Measurements from ENCODE around the gene RNF208. TPM values are rescaled to one million over a fixed set of nuclear protein-coding genes. Genes with fewer than 3 reads are reported as not detected.

The RNF208 gene
- total and polyA plus RNA-seq, 2 donors (not counting 1 experiment from before 2014, with no cell fraction given) = 1.1 to 1.4 TPM

GRCh38 chr9:137256362-137256761 is 34.3 kb upstream of the RNF208 start:
- Mint-ChIP-seq H3K4me3 (peak overlapping the region; percentile 86), H3K27ac (peak overlapping the region; percentile 50), H3K4me1 (peaks cover 25% of the 10 kb centered on the region), H3K9me3 (ENCODE audit: insufficient read depth) (no peaks in the 10 kb centered on the region), H3K27me3 (no peaks in the 10 kb centered on the region)
- intact Hi-C loops (cut with micrococcal nuclease) = no loop called here
- Histone ChIP-seq H3K9me3 (ENCODE audit: control extremely low read depth in 1 of 3, control insufficient read depth in 2 of 3, insufficient read depth in 1 of 3, low read length in 2 of 3) (no peaks in the 10 kb centered on the region), H3K27me3 (replicated peaks in 1 of 4; ENCODE audit: control extremely low read depth in 1 of 4, control insufficient read depth in 3 of 4, insufficient read depth in 4 of 4, low read length in 3 of 4) (no peaks in the 10 kb centered on the region), H4K20me1 (ENCODE audit: control insufficient read depth, insufficient read depth, low read length, poor library complexity, severe bottlenecking) (peaks cover 18% of the 10 kb centered on the region), H3K27ac (ENCODE audit: low read length in 2 of 2) (no peak overlapping the region), H3K4me2 (replicated peaks; ENCODE audit: low read depth, low read length, poor library complexity, severe bottlenecking) (peak overlapping the region; percentile 92), H3K4me1 (ENCODE audit: control insufficient read depth in 2 of 2, insufficient read depth in 2 of 2, low read length in 2 of 2) (peaks cover 17 to 27% of the 10 kb centered on the region in 2 donors), H3K79me2 (ENCODE audit: control insufficient read depth, insufficient read depth, low read length) (peaks cover 35% of the 10 kb centered on the region), H3K9ac (ENCODE audit: low read length) (peak overlapping the region; percentile 85), H3K36me3 (replicated peaks in 1 of 2; ENCODE audit: control extremely low read depth in 1 of 2, control insufficient read depth in 1 of 2, extremely low read depth in 1 of 2, insufficient read depth in 2 of 2, low read length in 1 of 2) (peaks cover 0 to 14% of the 10 kb centered on the region in 2 experiments), H2AFZ (ENCODE audit: insufficient read depth, low read depth, low read length, poor library complexity, severe bottlenecking) (no peak overlapping the region), H3K4me3 (ENCODE audit: control extremely low read depth in 1 of 5, extremely low read depth in 1 of 5, insufficient read depth in 1 of 5, low read depth in 2 of 5, low read length in 4 of 5) (peak overlapping the region in 3 of 5 experiments; percentile 79 to 95 (median 81))
- ChIA-PET CTCF (interaction anchor here (1.1 to 3.0 kb wide), 3 partner anchors 16 to 29 kb away, joined by 3 to 18 read pairs (median 8); partner anchors contain the start of genes RNF224 and TUBB4B), POLR2A (interaction anchor here (0.6 to 3.5 kb wide), 5 partner anchors 12 to 124 kb away, joined by 3 to 29 read pairs (median 5); partner anchors contain the start of gene TUBB4B)
- ATAC-seq (ENCODE audit: low read depth) (no peak), DNase-seq (no peak)
- TF ChIP-seq EZH2 (IDR thresholded peaks at IDR 0.05; ENCODE audit: borderline replicate concordance, insufficient read depth, low read depth, low read length, poor library complexity, severe bottlenecking) (no peak), CTCF (IDR thresholded peaks at IDR 0.05) (no peak)
- 97% methylated on average over 15 of the region's 15 CpGs for WGBS (ENCODE audit: insufficient coverage)

- peak overlapping the region; percentile 89 for H3K27ac Mint-ChIP-seq
- H3K79me2 ChIP-seq (ENCODE audit: control insufficient read depth, insufficient read depth, low read length) = peaks cover 35% of the 10 kb centered on the region
- peak overlapping the region; percentile 88 for H2AFZ ChIP-seq (ENCODE audit: insufficient read depth, low read depth, low read length, poor library complexity, severe bottlenecking)
- DNase-seq = no peak
- ATAC-seq (ENCODE audit: low read depth) = no peak
- peaks cover 25% of the 10 kb centered on the region for H3K4me1 Mint-ChIP-seq
- peak overlapping the region; percentile 23 to 95 (median 81) for H3K4me3 ChIP-seq (ENCODE audit: control extremely low read depth in 1 of 5, extremely low read depth in 1 of 5, insufficient read depth in 1 of 5, low read depth in 2 of 5, low read length in 4 of 5)
- peak overlapping the region; percentile 3 to 72 for H3K27ac ChIP-seq (ENCODE audit: low read length in 2 of 2)
- H3K9ac ChIP-seq (ENCODE audit: low read length) = peak overlapping the region; percentile 85
- no peaks in the 10 kb centered on the region for H3K27me3 Mint-ChIP-seq
- CTCF ChIA-PET = interaction anchor here (1.0 to 3.0 kb wide), 4 partner anchors 16 to 47 kb away, joined by 3 to 18 read pairs (median 8); partner anchors contain the start of genes CYSRT1, NRARP and TUBB4B
- peaks cover 18% of the 10 kb centered on the region for H4K20me1 ChIP-seq (ENCODE audit: control insufficient read depth, insufficient read depth, low read length, poor library complexity, severe bottlenecking)
- H3K36me3 ChIP-seq (replicated peaks in 1 of 2; ENCODE audit: control extremely low read depth in 1 of 2, control insufficient read depth in 1 of 2, extremely low read depth in 1 of 2, insufficient read depth in 2 of 2, low read length in 1 of 2) = peaks cover 0 to 14% of the 10 kb centered on the region in 2 experiments
- H3K4me2 ChIP-seq (replicated peaks; ENCODE audit: low read depth, low read length, poor library complexity, severe bottlenecking) = peak overlapping the region; percentile 92
- peaks cover 17 to 27% of the 10 kb centered on the region in 2 donors for H3K4me1 ChIP-seq (ENCODE audit: control insufficient read depth in 2 of 2, insufficient read depth in 2 of 2, low read length in 2 of 2)
- WGBS (ENCODE audit: insufficient coverage) = 2% methylated on average over 51 of the region's 51 CpGs
- H3K9me3 ChIP-seq (ENCODE audit: control extremely low read depth in 1 of 3, control insufficient read depth in 2 of 3, insufficient read depth in 1 of 3, low read length in 2 of 3) = no peaks in the 10 kb centered on the region
- POLR2A ChIA-PET = interaction anchor here (1.0 to 3.5 kb wide), 3 partner anchors 13 to 167 kb away, joined by 3 to 29 read pairs (median 6); partner anchors contain the start of genes EXD3, NOXA1 and TUBB4B
- no peaks in the 10 kb centered on the region for H3K9me3 Mint-ChIP-seq (ENCODE audit: insufficient read depth)
- no peaks in the 10 kb centered on the region for H3K27me3 ChIP-seq (replicated peaks in 1 of 4; ENCODE audit: control extremely low read depth in 1 of 4, control insufficient read depth in 3 of 4, insufficient read depth in 4 of 4, low read length in 3 of 4)
- H3K4me3 Mint-ChIP-seq = peak overlapping the region; percentile 86
- intact Hi-C loops (cut with micrococcal nuclease) = loop anchor here (1.0 to 2.0 kb wide), 4 partner anchors 13 to 55 kb away; partner anchors contain the start of genes TOR4A, TPRN and TUBB4B
- TF ChIP-seq CTCF (IDR thresholded peaks at IDR 0.05) (no peak), EZH2 (IDR thresholded peaks at IDR 0.05; ENCODE audit: borderline replicate concordance, insufficient read depth, low read depth, low read length, poor library complexity, severe bottlenecking) (no peak)
Observed at GRCh38 chr9:137255448-137256114, 33.5 kb upstream of the RNF208 start.

Data from B cell (primary cell).